Tibial artery (tissue), 4 donors: ENCODE data around the gene HPSE2.

Experiments
- DNase-seq, 2 donors: peaks; one replicate each; pipeline ENCODE4 v3.0.0-alpha.2; 2019
- H3K27ac ChIP-seq, 2 donors: fragments of 200-600 bp; sonication (generic) in 1 of 2; 1 replicate in 1 of 2; 2 replicates in 1 of 2; pipeline ENCODE4 v1.5.1; 2018 to 2019; ENCODE audit warnings: mild to moderate bottlenecking in 1 of 2
- H3K27me3 ChIP-seq, 2 donors: fragments of 200-600 bp; sonication (generic) in 1 of 2; one replicate each; pipeline versions ENCODE4 v1.5.1 to v1.6.0; 2016 to 2019
- H3K36me3 ChIP-seq, 3 donors: fragments of 200-600 bp; sonication (generic) in 2 of 3; one replicate each; pipeline ENCODE4 v1.5.1; 2016 to 2019; ENCODE audit warnings: mild to moderate bottlenecking in 2 of 3
- H3K4me1 ChIP-seq, 4 donors: fragments of 200-600 bp; sonication (generic) in 2 of 4; 1 replicate in 3 of 4; 2 replicates in 1 of 4; pipeline ENCODE4 v1.5.1; 2016 to 2019
- H3K4me3 ChIP-seq, 2 donors: fragments of 200-600 bp; sonication (generic) in 1 of 2; 1 replicate in 1 of 2; 2 replicates in 1 of 2; pipeline ENCODE4 v1.5.1; 2018 to 2019; ENCODE audit warnings: mild to moderate bottlenecking in 2 of 2
- H3K9me3 ChIP-seq, 3 donors: fragments of 200-600 bp; sonication (generic) in 1 of 3; one replicate each; pipeline ENCODE4 v1.5.1; 2016 to 2019
- intact Hi-C: fragments of 100-400 bp; cut with DNase I; formaldehyde crosslinking; loops from one replicate; pipeline ENCODE4 v1.15.0; 2023; ENCODE audit warnings: low total_unique reads
- TF ChIP-seq, protein P1 (sequence below), 2 experiments: fragments of 200-600 bp in 1 of 2; fragments of 450-650 bp in 1 of 2; IDR thresholded peaks; one replicate each; pipeline ENCODE4 v1.5.1; 2017 to 2019; ENCODE audit warnings: antibody characterized with exemption in 2 of 2, mild to moderate bottlenecking in 1 of 2, moderate library complexity in 1 of 2

The HPSE2 gene

DNA sequence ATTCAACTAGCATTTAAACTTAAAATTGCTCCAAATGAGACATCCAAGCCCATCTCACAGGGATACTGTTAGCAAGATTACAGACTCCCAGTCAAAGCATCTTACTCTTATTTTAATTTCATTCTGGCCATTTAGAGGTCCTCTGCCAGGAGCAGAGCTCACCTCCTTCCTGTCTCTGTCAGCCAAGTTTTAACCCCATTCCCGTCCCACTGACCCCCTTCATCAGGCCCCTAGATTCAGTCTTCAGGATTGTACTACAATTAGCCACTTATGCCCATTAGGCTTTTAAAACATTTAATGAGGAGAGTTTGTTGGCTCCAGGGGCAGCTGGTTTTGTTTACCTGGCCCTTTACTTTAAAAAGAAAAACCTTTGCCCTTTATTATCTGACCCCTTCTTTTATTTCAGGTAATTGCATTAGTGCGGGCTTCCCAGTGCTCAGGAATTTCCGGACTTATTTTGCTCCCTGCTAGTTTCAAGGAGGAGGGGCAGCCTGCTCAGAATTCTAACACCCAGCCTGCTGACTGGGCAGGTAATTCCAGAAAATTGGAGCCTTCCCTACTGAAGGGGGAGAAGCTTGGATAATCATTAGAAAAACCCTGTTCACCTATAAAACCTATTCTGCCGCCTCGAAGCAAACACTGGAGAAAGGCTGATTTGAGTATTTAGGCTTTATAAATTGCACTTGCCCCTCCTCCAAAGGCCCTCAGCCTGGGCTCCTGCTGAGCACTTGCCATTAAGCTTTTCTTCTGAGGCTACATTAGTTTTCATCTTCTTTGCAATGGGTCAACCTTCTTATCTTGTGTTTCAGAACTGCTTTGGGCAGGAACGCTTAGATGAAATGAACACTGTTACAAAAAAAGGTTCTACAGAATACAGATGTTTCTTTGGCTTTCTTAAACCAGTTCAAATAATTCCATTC is 588.4 kb downstream of the HPSE2 start:
- TF ChIP-seq, protein P1, sequence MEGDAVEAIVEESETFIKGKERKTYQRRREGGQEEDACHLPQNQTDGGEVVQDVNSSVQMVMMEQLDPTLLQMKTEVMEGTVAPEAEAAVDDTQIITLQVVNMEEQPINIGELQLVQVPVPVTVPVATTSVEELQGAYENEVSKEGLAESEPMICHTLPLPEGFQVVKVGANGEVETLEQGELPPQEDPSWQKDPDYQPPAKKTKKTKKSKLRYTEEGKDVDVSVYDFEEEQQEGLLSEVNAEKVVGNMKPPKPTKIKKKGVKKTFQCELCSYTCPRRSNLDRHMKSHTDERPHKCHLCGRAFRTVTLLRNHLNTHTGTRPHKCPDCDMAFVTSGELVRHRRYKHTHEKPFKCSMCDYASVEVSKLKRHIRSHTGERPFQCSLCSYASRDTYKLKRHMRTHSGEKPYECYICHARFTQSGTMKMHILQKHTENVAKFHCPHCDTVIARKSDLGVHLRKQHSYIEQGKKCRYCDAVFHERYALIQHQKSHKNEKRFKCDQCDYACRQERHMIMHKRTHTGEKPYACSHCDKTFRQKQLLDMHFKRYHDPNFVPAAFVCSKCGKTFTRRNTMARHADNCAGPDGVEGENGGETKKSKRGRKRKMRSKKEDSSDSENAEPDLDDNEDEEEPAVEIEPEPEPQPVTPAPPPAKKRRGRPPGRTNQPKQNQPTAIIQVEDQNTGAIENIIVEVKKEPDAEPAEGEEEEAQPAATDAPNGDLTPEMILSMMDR (IDR thresholded peaks at IDR 0.05): no peak
- Histone ChIP-seq H3K4me3 (no peak overlapping the region), H3K4me1 (no peaks in the 10 kb centered on the region), H3K27me3 (no peaks in the 10 kb centered on the region), H3K36me3 (no peaks in the 10 kb centered on the region), H3K9me3 (no peaks in the 10 kb centered on the region), H3K27ac (no peak overlapping the region)
- intact Hi-C loops: no loop called here
- no peak for DNase-seq

DNA sequence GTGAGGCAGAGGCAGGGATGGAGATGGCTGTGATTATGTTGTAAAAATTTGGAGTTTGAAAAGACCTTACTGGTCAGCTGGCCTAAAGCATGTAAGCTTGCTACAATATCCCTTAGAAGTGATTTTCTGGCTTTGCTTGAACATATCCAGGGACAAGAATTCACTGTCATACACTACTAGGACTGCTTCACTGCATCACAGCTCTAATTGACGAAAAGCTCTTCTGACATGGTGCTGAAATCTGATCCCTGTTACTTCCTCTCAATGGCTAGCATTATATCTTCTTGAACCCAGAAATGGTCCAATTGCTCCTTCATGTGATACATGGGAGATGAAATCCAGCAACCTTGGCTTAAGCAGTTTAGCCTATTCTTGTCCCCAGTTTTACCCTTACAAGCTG is 591.2 kb downstream of the HPSE2 start:
- no peaks in the 10 kb centered on the region for H3K36me3 ChIP-seq
- intact Hi-C loops: no loop called here
- no peak for DNase-seq
- H3K27ac ChIP-seq: no peak overlapping the region
- H3K4me3 ChIP-seq: no peak overlapping the region
- no peaks in the 10 kb centered on the region for H3K4me1 ChIP-seq
- H3K27me3 ChIP-seq: no peaks in the 10 kb centered on the region
- no peaks in the 10 kb centered on the region for H3K9me3 ChIP-seq
- TF ChIP-seq, protein P1 (IDR thresholded peaks at IDR 0.05): no peak

DNA sequence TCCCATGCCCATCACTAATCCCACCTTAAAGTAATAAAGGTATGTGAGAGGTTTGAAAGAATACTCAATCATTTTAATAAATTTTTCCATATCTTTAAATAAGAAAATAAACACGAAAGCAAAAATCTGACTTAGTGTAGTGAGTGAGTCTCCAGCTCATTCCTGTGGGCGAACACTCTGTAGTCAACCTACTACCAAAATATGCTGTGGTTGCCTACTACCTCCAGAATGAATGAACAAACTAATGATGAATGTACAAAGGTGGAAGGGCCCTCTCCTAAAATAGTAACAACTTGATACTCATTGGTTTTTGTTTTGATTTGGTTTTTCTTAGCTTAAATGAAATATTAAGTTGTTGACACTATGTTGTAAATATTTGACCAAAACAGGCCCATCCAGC is 593.4 kb downstream of the HPSE2 start:
- Histone ChIP-seq H3K36me3 (no peaks in the 10 kb centered on the region), H3K27ac (no peak overlapping the region), H3K4me1 (no peaks in the 10 kb centered on the region), H3K27me3 (no peaks in the 10 kb centered on the region), H3K4me3 (no peak overlapping the region), H3K9me3 (no peaks in the 10 kb centered on the region)
- TF ChIP-seq, protein P1 (IDR thresholded peaks at IDR 0.05): no peak
- DNase-seq: no peak
- intact Hi-C loops: no loop called here

DNA sequence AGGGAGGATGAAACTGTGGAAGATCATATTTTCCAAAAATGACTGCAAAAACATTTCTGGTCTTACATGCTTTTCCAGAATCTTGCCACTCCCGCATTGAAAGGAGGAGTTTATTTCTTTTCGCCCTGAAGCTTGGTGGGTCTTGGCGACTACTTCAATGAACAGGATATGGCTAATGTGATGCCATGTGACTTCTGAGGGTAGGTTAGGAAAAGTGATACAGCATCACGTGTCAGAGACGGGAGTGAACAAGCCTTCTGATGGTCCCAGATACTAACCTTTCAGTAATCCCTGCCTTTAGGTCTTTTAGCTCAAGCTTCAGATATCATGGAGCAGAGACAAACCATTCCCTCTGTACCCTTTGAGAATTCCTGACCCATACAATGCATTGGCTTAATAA is 596.7 kb downstream of the HPSE2 start:
- no peak overlapping the region for H3K27ac ChIP-seq
- H3K4me1 ChIP-seq: no peaks in the 10 kb centered on the region
- intact Hi-C loops: no loop called here
- no peak overlapping the region for H3K4me3 ChIP-seq
- no peaks in the 10 kb centered on the region for H3K27me3 ChIP-seq
- H3K9me3 ChIP-seq: no peaks in the 10 kb centered on the region
- no peak for DNase-seq
- no peaks in the 10 kb centered on the region for H3K36me3 ChIP-seq
- TF ChIP-seq, protein P1 (IDR thresholded peaks at IDR 0.05): no peak

DNA sequence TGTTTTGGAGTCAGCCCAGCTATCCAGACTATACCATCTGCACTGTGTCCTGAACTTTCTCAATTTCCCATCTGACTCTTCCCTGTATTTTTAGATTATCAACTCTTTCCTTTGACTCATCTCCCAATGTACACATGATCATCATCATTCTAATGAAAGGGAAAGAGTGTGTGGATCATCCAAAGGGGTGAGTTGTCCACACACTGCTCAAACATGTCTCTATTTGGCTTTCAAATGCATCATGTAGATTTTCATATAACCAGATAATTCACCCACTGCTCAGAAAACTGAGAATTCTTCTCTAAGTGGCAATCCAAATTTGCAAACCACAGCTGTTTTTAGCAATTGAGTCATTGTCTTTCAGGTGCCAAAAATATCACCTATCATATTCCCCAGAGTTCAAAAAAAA is 598.7 kb downstream of the HPSE2 start:
- no peaks in the 10 kb centered on the region for H3K4me1 ChIP-seq
- intact Hi-C loops: no loop called here

More for the DNA sequence above, 598.7 kb downstream of the HPSE2 start:
- H3K36me3 ChIP-seq: no peaks in the 10 kb centered on the region
- H3K4me3 ChIP-seq: no peak overlapping the region
- no peaks in the 10 kb centered on the region for H3K27me3 ChIP-seq
- TF ChIP-seq, protein P1 (IDR thresholded peaks at IDR 0.05): no peak
- DNase-seq: no peak
- no peaks in the 10 kb centered on the region for H3K9me3 ChIP-seq
- H3K27ac ChIP-seq: no peak overlapping the region
